Stimulated activated CD8-positive, alpha-beta memory T cell treated with anti-CD3 and anti-CD28 coated beads, Interleukin-4, amount 100 ng/mL, for 1 hour (primary cell): ENCODE data around the gene PKP4.
"Not testable (repeated sequence)": the region's sequence is repeated elsewhere in the genome, so short reads cannot be mapped to it uniquely, and the experiment has no call there.

ENCODE experiments used
- DNase-seq, 2 donors: peaks; one replicate each; pipeline ENCODE4 v3.0.0-alpha.2; 2020; ENCODE audit warnings: low read depth in 2 of 2, low spot score in 1 of 2

PKP4 gene

DNA sequence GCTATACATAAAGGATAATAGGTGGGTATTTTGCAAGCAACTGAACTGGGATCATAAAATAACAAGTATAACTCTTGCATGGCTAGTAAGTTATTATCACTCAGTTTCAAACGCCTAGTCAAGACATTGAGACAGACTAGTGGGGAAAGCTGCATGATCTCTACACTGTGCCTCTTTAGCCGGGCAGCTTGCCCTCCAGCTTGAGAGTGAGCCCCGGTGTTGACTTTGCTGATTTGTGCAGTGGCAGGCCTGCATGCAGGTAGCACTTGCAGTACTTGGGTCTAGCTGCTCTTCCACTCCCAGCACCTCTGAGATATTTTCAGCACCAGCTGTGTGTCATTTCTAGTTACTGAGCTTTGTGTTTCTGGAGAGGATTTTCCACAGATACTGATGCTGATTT lies 219.5 kb downstream of the PKP4 start:
- DNase-seq = no peak

DNA sequence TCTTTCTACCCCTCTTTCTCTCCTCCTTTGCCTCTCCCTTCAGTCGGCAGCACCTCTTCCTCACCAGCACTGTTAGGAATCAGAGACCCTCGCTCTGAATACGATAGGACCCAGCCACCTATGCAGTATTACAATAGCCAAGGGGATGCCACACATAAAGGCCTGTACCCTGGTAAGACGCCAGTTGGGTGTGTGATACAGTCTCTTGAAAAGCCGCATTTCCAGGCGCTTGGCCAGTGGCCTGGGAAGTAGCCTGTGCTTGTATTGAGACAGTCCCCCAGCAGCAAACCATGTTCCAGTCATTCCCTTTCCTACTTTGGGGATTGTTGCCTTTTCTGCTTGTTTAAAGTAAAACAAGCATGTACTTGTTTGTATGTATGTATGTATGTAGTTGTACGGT lies 219.9 kb downstream of the PKP4 start:
- DNase-seq = no peak

DNA sequence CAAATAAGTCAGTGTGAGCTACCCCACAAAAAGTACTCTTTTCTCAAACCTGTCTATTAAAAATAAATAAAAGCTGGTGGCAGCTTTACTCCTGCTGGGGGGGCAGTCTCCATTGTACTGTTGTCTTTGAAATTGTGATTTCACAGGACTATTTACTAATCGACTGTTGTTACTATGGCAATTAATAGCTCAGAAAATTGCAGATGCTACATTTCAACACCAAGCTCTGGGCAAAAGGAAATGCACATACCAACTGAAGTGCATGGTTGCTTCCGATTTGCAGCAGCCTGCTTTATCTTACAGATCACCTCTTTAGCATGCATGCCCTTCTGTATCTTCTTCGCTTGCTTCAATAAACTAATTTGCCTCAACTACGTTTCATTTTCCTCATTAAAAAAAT lies 220.8 kb downstream of the PKP4 start:
- DNase-seq = no peak

GRCh38 chr2:158681816-158682215 lies 225.1 kb downstream of the PKP4 start:
- no peak for DNase-seq

DNA sequence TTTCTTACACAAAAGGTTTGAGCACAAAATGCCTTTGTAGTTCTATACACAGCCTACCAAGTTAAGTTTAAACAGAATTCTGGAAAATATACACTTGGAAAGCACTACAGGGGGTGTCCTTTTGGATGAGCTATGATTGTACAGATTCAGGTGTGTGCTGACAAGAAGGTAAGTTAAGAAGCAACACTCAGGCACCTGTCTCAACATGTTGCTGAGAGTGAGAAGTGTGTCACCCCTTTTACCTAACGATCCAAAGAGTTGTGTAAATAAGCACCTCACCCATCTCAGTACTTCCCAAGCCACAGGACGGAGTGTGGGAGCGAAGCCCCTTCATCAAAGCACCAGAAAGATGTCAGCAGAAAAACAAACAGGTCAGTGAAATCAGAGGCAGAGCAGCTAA lies 228.9 kb downstream of the PKP4 start:
- no peak for DNase-seq

- DNase-seq = no peak
These were observed 229.5 kb downstream of the PKP4 start for GRCh38 chr2:158686210-158686691.

GRCh38 chr2:158687315-158687714 lies 230.6 kb downstream of the PKP4 start:
- DNase-seq = no peak

- no peak for DNase-seq
These were observed 232.0 kb downstream of the PKP4 start for GRCh38 chr2:158688721-158689120.

- no peak for DNase-seq
These were observed 232.6 kb downstream of the PKP4 start for GRCh38 chr2:158689391-158689790.

GRCh38 chr2:158690823-158691222 lies 234.1 kb downstream of the PKP4 start:
- no peak for DNase-seq

GRCh38 chr2:158691619-158692018 lies 234.9 kb downstream of the PKP4 start:
- DNase-seq = no peak

- DNase-seq = no peak
These were observed 235.8 kb downstream of the PKP4 start for GRCh38 chr2:158692372-158693103.

DNA sequence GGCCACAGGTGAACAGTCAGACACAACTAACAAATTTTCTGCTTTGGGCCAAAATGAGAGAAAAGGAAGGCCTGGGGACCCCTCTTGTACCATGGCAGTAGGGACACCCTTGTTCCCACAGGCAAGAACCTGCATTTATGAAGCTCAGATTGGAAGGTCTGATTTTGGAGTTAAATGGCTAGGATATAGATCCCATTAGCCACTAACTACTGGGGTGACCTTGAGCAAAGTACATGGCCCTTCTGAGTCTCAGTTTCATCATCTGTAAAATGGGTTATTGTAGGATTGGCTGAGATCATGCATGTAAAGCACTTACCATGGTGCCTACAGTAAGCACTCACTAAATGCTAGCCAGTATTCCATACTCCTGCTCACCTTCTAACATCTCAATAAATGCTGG lies 236.7 kb downstream of the PKP4 start:
- DNase-seq = no peak

GRCh38 chr2:158695305-158695704 lies 238.6 kb downstream of the PKP4 start:
- no peak for DNase-seq

GRCh38 chr2:158695744-158696143 lies 239.0 kb downstream of the PKP4 start:
- not testable (repeated sequence) for DNase-seq

GRCh38 chr2:158699323-158699722 lies 242.6 kb downstream of the PKP4 start:
- DNase-seq = no peak

DNA sequence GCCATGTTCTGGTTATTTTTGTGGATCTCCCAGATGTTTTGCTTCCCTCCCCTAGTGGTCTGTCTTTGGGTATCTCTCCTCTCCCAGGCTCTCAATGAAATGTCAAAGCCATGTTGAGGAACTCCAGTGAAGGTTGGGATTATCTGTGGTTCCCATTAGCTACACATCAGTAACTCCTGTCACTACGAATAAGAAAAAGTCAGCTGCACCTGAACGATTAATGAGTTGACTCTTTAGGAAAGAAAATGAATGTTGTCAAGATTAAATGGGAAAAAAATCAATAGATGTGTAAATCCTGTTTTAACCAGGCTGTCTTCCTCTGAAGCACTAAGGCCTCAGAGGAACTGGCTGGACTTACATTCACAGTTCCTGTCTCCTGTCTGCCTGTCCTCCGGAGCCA lies 244.3 kb downstream of the PKP4 start:
- DNase-seq = no peak

- DNase-seq = no peak
These were observed 246.0 kb downstream of the PKP4 start for GRCh38 chr2:158702740-158703139.

GRCh38 chr2:158704724-158705465 lies 248.1 kb downstream of the PKP4 start:
- not testable (repeated sequence) for DNase-seq

DNA sequence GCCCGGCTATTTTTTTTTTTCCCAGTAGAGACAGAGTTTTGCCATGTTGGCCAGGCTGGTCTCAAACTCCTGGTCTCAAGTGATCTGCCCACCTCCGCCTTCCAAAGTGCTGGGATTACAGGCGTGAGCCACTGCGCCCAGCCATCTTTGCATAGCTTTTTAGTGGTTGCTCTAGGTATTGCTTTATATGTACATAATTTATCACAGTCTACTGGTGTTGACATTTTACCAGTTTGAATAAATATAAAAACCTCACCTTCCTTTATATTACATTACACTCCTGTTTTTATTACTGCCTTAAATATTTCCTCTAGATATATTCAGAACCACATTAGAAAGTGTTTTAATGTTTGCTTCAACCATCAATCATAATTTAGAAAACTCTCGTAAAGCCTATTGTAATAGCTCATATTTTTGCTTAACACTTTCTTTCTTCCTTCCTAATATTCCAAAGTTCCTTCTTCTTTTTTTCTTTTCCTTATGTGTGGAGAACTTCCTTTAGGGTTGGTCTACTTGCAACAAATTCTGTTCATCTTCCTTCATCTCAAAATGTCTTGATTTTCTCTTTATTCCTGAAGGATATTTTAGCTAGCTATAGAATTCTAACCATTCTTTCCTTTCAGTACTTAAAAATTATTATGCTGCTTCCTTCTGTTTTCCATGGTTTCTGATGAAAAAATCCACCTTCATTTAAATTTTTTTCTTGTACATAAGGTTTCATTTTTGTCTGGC lies 256.2 kb downstream of the PKP4 start:
- DNase-seq = no peak

DNA sequence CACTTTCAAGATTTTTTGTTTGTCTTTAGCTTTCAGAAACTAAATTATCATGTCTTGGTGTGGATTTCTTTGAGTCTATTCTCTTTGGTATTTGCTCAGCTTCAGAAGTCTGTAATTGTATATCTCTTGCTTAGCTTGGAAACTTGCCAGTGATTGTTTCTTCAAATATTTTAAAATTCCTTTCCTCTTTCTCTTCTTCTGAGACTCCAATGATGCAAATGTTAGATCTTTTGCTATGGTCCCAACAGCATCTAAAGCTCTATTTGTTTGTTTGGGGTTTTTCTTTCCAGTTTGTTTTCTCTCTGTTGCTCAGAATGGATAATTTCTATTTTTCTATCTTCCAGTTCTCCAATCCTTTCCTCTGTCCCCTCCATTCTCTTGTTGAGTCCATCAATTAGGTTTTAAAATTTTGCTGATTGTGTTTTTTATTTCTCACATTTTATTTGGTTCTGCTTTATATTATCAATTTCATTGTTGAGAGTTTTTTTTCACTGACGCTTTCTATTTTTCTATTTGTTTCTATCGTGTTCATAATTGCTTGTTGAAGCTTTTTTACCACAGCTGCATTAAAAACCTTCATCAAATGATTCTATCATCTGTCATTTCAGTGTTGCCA lies 256.9 kb downstream of the PKP4 start:
- DNase-seq = no peak
